A204.1 (cell line): ENCODE data around the gene NBEAL1.
A peak's percentile ranks its signal among the peaks of the same experiment; 100 is the strongest.
"Not testable (repeated sequence)": the region's sequence is repeated elsewhere in the genome, so short reads cannot be mapped to it uniquely, and the experiment has no call there.

Source experiments
- FAIRE-seq: peaks from 2 replicates; lab custom pipeline; 2012; peaks lifted over from hg19 to GRCh38; lab: Jason Lieb, UNC

NBEAL1 gene

GRCh38 chr2:203014456-203015199 is at the start of gene NBEAL1:
Gene NBEAL1, plus strand, starts transcription at chr2:203014875. Its CDS starts 1,510 bp downstream, at chr2:203016385.
- peak; percentile 99 for FAIRE-seq

GRCh38 chr2:202965810-202966460 is 48.7 kb upstream of the NBEAL1 start:
- FAIRE-seq, result no peak

- FAIRE-seq, result not testable (repeated sequence)
Measured at GRCh38 chr2:202969404-202969803, 45.3 kb upstream of the NBEAL1 start.

GRCh38 chr2:202976809-202977208 is 37.9 kb upstream of the NBEAL1 start:
- no peak for FAIRE-seq

- no peak for FAIRE-seq
Measured at GRCh38 chr2:202982779-202983491, 31.7 kb upstream of the NBEAL1 start.

GRCh38 chr2:202989749-202990148 is 24.9 kb upstream of the NBEAL1 start:
- no peak for FAIRE-seq

- FAIRE-seq, result no peak
Measured at GRCh38 chr2:202990501-202990900, 24.2 kb upstream of the NBEAL1 start.

GRCh38 chr2:202997113-202997512 is 17.6 kb upstream of the NBEAL1 start:
- FAIRE-seq, result not testable (repeated sequence)

- FAIRE-seq, result no peak
Measured at GRCh38 chr2:203002054-203002821, 12.4 kb upstream of the NBEAL1 start.

- no peak for FAIRE-seq
Measured at GRCh38 chr2:203003716-203004115, 11.0 kb upstream of the NBEAL1 start.

- FAIRE-seq, result no peak
Measured at GRCh38 chr2:203016716-203017115, 2.0 kb downstream of the NBEAL1 start.

GRCh38 chr2:203018181-203018580 is 3.5 kb downstream of the NBEAL1 start:
- FAIRE-seq, result no peak

- no peak for FAIRE-seq
Measured at GRCh38 chr2:203019142-203019541, 4.5 kb downstream of the NBEAL1 start.

GRCh38 chr2:203021991-203022390 is 7.3 kb downstream of the NBEAL1 start:
- no peak for FAIRE-seq

- peak; percentile 37 for FAIRE-seq
Measured at GRCh38 chr2:203022751-203023150, 8.1 kb downstream of the NBEAL1 start.

GRCh38 chr2:203025592-203025991 is 10.9 kb downstream of the NBEAL1 start:
- no peak for FAIRE-seq

- no peak for FAIRE-seq
Measured at GRCh38 chr2:203030545-203030944, 15.9 kb downstream of the NBEAL1 start.

GRCh38 chr2:203030991-203031390 is 16.3 kb downstream of the NBEAL1 start:
- FAIRE-seq, result no peak

- FAIRE-seq, result no peak
Measured at GRCh38 chr2:203033395-203033794, 18.7 kb downstream of the NBEAL1 start.

- no peak for FAIRE-seq
Measured at GRCh38 chr2:203035879-203036470, 21.3 kb downstream of the NBEAL1 start.

- no peak for FAIRE-seq
Measured at GRCh38 chr2:203037026-203037425, 22.4 kb downstream of the NBEAL1 start.

- FAIRE-seq, result no peak
Measured at GRCh38 chr2:203038586-203038985, 23.9 kb downstream of the NBEAL1 start.
